Caco-2 (cell line): Measurements from ENCODE around the gene KERA. TPM values are rescaled to one million over a fixed set of nuclear protein-coding genes. Genes with fewer than 3 reads are reported as not detected.

Source experiments
- BruUV-seq: library from RNA; stranded (reverse); fragments of 400-500 nt; replicated peaks from 2 replicates; lab custom pipeline; 2021; lab: Mats Ljungman, UMichigan
- CTCF ChIA-PET: fragments of 300-600 bp; sonication (Branson Sonifier 250); formaldehyde crosslinking; loops from one replicate; lab custom pipeline; 2022; ENCODE audit warnings: antibody characterized with exemption; lab: Charles Lee
- POLR2A ChIA-PET: fragments of 300-600 bp; sonication (Branson Sonifier 250); formaldehyde crosslinking; loops from one replicate; lab custom pipeline; 2022; ENCODE audit warnings: antibody characterized with exemption; lab: Charles Lee
- DNase-seq, 2 experiments: peaks; one replicate each; pipeline versions ENCODE4 v3.0.0 to v3.0.0-alpha.2; 2020 to 2022
- H3K27me3 ChIP-seq: replicated peaks from 2 replicates; pipeline ENCODE4 v1.6.0; 2011; ENCODE audit warnings: low read length; ENCODE audit not compliant: control insufficient read depth, insufficient read depth
- H3K36me3 ChIP-seq: 2 replicates; pipeline ENCODE4 v1.5.1; 2011; ENCODE audit warnings: low read length; ENCODE audit not compliant: control insufficient read depth, insufficient read depth
- H3K4me1 ChIP-seq: fragments of 250-450 bp; sonication (Bioruptor Pico); 2 replicates; pipeline ENCODE4 v1.5.1; 2020; ENCODE audit warnings: mild to moderate bottlenecking
- H3K4me3 ChIP-seq: 2 replicates; pipeline ENCODE4 v1.5.1; 2011; ENCODE audit warnings: low read depth, mild to moderate bottlenecking, control low read depth, low read length
- H3K9me3 ChIP-seq: fragments of 250-450 bp; sonication (Bioruptor Pico); 2 replicates; pipeline ENCODE4 v1.5.1; 2020; ENCODE audit warnings: mild to moderate bottlenecking, moderate library complexity
- H3K27ac Mint-ChIP-seq: one replicate; pipeline ENCODE4 v1.8.0; 2022; ENCODE audit warnings: mixed read lengths; ENCODE audit not compliant: unreplicated experiment
- H3K27me3 Mint-ChIP-seq: one replicate; pipeline ENCODE4 v1.8.0; 2022; ENCODE audit warnings: mixed read lengths; ENCODE audit not compliant: insufficient read depth, unreplicated experiment
- H3K36me3 Mint-ChIP-seq: one replicate; pipeline ENCODE4 v1.8.0; 2022; ENCODE audit warnings: mild to moderate bottlenecking, mixed read lengths; ENCODE audit not compliant: insufficient read depth, unreplicated experiment
- H3K4me1 Mint-ChIP-seq: one replicate; pipeline ENCODE4 v1.8.0; 2022; ENCODE audit warnings: low read depth, mixed read lengths; ENCODE audit not compliant: unreplicated experiment
- H3K4me3 Mint-ChIP-seq: one replicate; pipeline ENCODE4 v1.8.0; 2022; ENCODE audit warnings: mild to moderate bottlenecking, moderate library complexity, mixed read lengths; ENCODE audit not compliant: unreplicated experiment
- H3K9me3 Mint-ChIP-seq: one replicate; pipeline ENCODE4 v1.8.0; 2022; ENCODE audit warnings: mixed read lengths; ENCODE audit not compliant: unreplicated experiment
- intact Hi-C: fragments of 100-400 bp; cut with micrococcal nuclease; formaldehyde crosslinking; loops from one replicate; pipeline ENCODE4 v1.10.0; 2022; ENCODE audit not compliant: unreplicated experiment
- total RNA-seq: library from RNA; stranded (reverse); gene quantifications from 2 replicates; pipeline ENCODE4 v1.2.3, GENCODE V29; 2022
- TF ChIP-seq, protein P1 (sequence below), 2 experiments: fragments of 200-600 bp in 1 of 2; IDR thresholded peaks; 1 replicate in 1 of 2; 2 replicates in 1 of 2; pipeline versions ENCODE4 v1.5.1 to v1.8.0; 2011 to 2022; ENCODE audit warnings: antibody characterized with exemption in 1 of 2, control low read depth in 1 of 2, inconsistent platforms in 1 of 2, low read depth in 1 of 2, low read length in 1 of 2, mild to moderate bottlenecking in 1 of 2, moderate library complexity in 1 of 2; ENCODE audit not compliant: insufficient read depth in 1 of 2, severe bottlenecking in 1 of 2, unreplicated experiment in 1 of 2

The KERA gene
- total RNA-seq, 1 experiment from 2014 or later, result not detected

DNA sequence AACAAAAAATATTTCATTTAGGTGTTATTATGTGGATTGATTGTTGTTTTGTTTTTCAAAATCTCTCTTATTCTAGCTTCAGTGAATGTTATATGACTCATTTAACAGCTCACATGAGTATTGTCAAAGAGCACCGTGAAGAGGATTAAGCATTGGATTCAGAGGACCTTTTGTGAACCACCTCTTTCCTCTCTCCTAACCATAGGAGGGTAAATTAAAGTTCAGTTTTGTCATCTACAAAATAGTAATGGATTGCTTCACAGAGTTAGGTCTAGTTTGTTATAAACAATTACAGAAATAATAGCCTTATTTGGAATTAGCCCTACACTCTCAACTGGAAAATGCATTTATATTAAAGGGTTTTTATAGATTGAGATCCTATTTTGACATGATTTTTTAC, 962 bp upstream of the KERA start:
- H3K27me3 Mint-ChIP-seq, result no peaks in the 10 kb centered on the region
- no peak overlapping the region for H3K27ac Mint-ChIP-seq
- H3K27me3 ChIP-seq, result no peaks in the 10 kb centered on the region
- H3K9me3 Mint-ChIP-seq, result no peaks in the 10 kb centered on the region
- no peak overlapping the region for H3K4me3 Mint-ChIP-seq
- POLR2A ChIA-PET, result no interaction called here
- no peaks in the 10 kb centered on the region for H3K9me3 ChIP-seq
- no peaks in the 10 kb centered on the region for H3K36me3 Mint-ChIP-seq
- TF ChIP-seq, protein P1, sequence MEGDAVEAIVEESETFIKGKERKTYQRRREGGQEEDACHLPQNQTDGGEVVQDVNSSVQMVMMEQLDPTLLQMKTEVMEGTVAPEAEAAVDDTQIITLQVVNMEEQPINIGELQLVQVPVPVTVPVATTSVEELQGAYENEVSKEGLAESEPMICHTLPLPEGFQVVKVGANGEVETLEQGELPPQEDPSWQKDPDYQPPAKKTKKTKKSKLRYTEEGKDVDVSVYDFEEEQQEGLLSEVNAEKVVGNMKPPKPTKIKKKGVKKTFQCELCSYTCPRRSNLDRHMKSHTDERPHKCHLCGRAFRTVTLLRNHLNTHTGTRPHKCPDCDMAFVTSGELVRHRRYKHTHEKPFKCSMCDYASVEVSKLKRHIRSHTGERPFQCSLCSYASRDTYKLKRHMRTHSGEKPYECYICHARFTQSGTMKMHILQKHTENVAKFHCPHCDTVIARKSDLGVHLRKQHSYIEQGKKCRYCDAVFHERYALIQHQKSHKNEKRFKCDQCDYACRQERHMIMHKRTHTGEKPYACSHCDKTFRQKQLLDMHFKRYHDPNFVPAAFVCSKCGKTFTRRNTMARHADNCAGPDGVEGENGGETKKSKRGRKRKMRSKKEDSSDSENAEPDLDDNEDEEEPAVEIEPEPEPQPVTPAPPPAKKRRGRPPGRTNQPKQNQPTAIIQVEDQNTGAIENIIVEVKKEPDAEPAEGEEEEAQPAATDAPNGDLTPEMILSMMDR (IDR thresholded peaks at IDR 0.05; ENCODE audit: insufficient read depth in 1 of 2, low read depth in 1 of 2, low read length in 1 of 2, severe bottlenecking in 1 of 2, unreplicated experiment in 1 of 2), result no peak
- no peak overlapping the region for H3K4me3 ChIP-seq
- no peaks in the 10 kb centered on the region for H3K4me1 ChIP-seq
- no TSS peak for BruUV-seq
- intact Hi-C loops, result no loop called here
- CTCF ChIA-PET, result no interaction called here
- H3K4me1 Mint-ChIP-seq, result no peaks in the 10 kb centered on the region
- DNase-seq, result no peak
- H3K36me3 ChIP-seq, result no peaks in the 10 kb centered on the region

DNA sequence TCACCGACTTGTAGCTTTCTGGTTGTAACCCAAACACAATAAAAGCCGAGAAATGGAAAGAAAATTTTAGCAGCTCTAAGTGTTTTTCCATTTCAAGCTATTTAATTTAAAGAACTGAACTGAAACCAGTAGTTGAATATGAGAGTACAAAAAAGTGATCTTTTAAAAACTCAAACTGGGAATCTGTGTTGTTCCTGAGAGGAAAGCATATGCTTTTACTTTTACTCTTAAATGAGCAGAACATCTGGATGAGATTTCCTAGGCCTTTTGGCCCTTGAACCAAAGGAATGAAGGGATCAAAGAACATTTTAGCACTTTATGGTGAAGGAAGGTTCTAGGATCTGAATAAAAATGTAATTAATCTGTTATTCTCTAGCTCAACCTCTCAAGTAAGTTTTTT, 1.3 kb downstream of the KERA start:
- no TSS peak for BruUV-seq
- no peak for DNase-seq
- TF ChIP-seq, protein P1 (IDR thresholded peaks at IDR 0.05; ENCODE audit: insufficient read depth in 1 of 2, low read depth in 1 of 2, low read length in 1 of 2, severe bottlenecking in 1 of 2, unreplicated experiment in 1 of 2), result no peak
- H3K36me3 Mint-ChIP-seq, result no peaks in the 10 kb centered on the region
- H3K9me3 Mint-ChIP-seq, result no peaks in the 10 kb centered on the region
- H3K4me1 ChIP-seq, result no peaks in the 10 kb centered on the region
- CTCF ChIA-PET, result no interaction called here
- H3K27me3 Mint-ChIP-seq, result no peaks in the 10 kb centered on the region
- H3K4me3 Mint-ChIP-seq, result no peak overlapping the region
- H3K9me3 ChIP-seq, result no peaks in the 10 kb centered on the region
- H3K36me3 ChIP-seq, result no peaks in the 10 kb centered on the region
- intact Hi-C loops, result no loop called here
- H3K4me3 ChIP-seq, result no peak overlapping the region
- H3K27me3 ChIP-seq, result no peaks in the 10 kb centered on the region
- POLR2A ChIA-PET, result no interaction called here
- H3K4me1 Mint-ChIP-seq, result no peaks in the 10 kb centered on the region
- H3K27ac Mint-ChIP-seq, result no peak overlapping the region

DNA sequence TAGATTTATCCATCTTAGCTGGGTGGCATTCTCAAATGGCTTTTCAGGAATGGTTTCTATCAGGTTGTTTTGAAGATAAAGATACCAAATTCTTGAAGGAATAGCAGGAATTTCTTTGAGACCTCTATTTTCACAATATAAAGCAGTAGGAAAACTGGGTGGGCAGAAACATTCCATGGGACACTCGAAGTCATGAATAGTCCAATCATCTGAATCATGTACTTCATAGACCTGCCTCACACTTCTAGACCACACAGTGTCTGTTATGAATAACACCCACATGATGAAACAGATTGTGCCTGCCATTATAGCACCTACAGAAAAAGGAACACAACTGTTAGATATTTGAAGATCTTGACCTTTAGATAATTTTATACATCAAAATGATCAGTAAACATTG, 1.8 kb downstream of the KERA start:
- Histone ChIP-seq H3K9me3 (no peaks in the 10 kb centered on the region), H3K4me1 (no peaks in the 10 kb centered on the region), H3K27me3 (no peaks in the 10 kb centered on the region), H3K4me3 (no peak overlapping the region), H3K36me3 (no peaks in the 10 kb centered on the region)
- POLR2A ChIA-PET, result no interaction called here
- no TSS peak for BruUV-seq
- intact Hi-C loops, result no loop called here
- no peak overlapping the region for H3K4me3 Mint-ChIP-seq
- no peak overlapping the region for H3K27ac Mint-ChIP-seq
- CTCF ChIA-PET, result no interaction called here
- DNase-seq, result no peak
- TF ChIP-seq, protein P1 (IDR thresholded peaks at IDR 0.05; ENCODE audit: insufficient read depth in 1 of 2, low read depth in 1 of 2, low read length in 1 of 2, severe bottlenecking in 1 of 2, unreplicated experiment in 1 of 2), result no peak
- no peaks in the 10 kb centered on the region for H3K27me3 Mint-ChIP-seq
- no peaks in the 10 kb centered on the region for H3K36me3 Mint-ChIP-seq
- H3K4me1 Mint-ChIP-seq, result no peaks in the 10 kb centered on the region
- H3K9me3 Mint-ChIP-seq, result no peaks in the 10 kb centered on the region
